Neural cell (in vitro differentiated cells): Measurements from ENCODE around the gene GINS1.

ENCODE experiments used
- EP300 ChIP-seq: fragments of 450-650 bp; conservative IDR thresholded peaks from 2 replicates; pipeline ENCODE4 v1.6.1; 2014; ENCODE audit warnings: antibody characterized with exemption, mild to moderate bottlenecking, moderate library complexity; ENCODE audit not compliant: poor library complexity, severe bottlenecking
- EZH2 ChIP-seq: fragments of 200-600, 300-800 bp; shearing (Covaris generic), sonication (generic); IDR thresholded peaks from 2 replicates; pipeline ENCODE4 v1.6.1; 2014; ENCODE audit warnings: antibody characterized with exemption, low read length, borderline replicate concordance, mild to moderate bottlenecking; ENCODE audit not compliant: insufficient read depth, poor library complexity, severe bottlenecking
- TF ChIP-seq, protein P1 (sequence below): fragments of 450-650 bp; IDR thresholded peaks from 2 replicates; pipeline ENCODE4 v1.5.1; 2014; ENCODE audit warnings: antibody characterized with exemption, mild to moderate bottlenecking, moderate library complexity; ENCODE audit not compliant: poor library complexity, severe bottlenecking

DNA sequence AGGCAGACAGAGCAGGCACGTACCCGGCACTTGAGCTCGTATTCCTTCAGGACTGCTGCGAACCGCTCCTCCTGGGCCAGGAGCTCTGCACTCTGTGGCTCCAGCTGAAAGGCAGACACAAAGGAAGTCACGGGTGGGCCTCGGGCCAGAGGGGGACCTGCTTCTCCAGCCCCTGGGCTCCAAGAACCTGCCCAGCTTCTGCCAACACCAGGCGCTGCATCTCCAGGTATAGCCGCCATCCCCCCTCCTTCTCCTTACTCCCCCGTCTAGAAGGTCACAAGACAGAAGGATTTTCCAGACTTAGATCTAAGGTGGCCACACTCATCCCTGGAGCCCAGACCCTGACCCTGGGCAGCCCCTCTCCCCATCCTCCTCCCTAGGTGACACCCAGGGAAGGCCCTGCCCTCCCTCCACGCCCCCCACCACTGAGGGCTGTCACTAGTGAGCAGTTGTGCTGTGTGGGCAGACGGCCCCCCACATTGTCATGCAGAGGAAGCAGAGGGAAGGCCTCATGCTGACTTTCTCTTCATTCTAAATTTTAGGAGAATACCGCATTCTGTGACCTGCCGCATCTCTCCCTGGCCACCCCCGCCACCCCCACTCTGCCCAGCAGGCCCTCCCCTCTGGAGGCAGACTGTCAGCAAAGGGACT is 81.9 kb downstream of the GINS1 start:
- TF ChIP-seq, protein P1, sequence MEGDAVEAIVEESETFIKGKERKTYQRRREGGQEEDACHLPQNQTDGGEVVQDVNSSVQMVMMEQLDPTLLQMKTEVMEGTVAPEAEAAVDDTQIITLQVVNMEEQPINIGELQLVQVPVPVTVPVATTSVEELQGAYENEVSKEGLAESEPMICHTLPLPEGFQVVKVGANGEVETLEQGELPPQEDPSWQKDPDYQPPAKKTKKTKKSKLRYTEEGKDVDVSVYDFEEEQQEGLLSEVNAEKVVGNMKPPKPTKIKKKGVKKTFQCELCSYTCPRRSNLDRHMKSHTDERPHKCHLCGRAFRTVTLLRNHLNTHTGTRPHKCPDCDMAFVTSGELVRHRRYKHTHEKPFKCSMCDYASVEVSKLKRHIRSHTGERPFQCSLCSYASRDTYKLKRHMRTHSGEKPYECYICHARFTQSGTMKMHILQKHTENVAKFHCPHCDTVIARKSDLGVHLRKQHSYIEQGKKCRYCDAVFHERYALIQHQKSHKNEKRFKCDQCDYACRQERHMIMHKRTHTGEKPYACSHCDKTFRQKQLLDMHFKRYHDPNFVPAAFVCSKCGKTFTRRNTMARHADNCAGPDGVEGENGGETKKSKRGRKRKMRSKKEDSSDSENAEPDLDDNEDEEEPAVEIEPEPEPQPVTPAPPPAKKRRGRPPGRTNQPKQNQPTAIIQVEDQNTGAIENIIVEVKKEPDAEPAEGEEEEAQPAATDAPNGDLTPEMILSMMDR, result no peak
- TF ChIP-seq EZH2 (no peak), EP300 (no peak)
